ENCODE results near the gene SNX3.

GRCh38 chr6:108291091-108291490, 30.3 kb upstream of the SNX3 start:
- TF ChIP-seq EZH2 (IDR thresholded peaks at IDR 0.05; ENCODE audit: borderline replicate concordance, low read length) (no peak), CTCF (IDR thresholded peaks at IDR 0.05; ENCODE audit: low read length) (no peak)

Data from OCI-LY1 (cell line).